HG03103 (cell line): ENCODE data around the gene MARCHF3.
"Not testable (repeated sequence)": the region's sequence is repeated elsewhere in the genome, so short reads cannot be mapped to it uniquely, and the experiment has no call there.

Source experiments
- ATAC-seq: cut with Tn5 transposase; IDR thresholded peaks from one replicate; pipeline ENCODE4 v1.9.1; 2021; ENCODE audit warnings: low read depth; ENCODE audit not compliant: unreplicated experiment

The MARCHF3 gene

DNA sequence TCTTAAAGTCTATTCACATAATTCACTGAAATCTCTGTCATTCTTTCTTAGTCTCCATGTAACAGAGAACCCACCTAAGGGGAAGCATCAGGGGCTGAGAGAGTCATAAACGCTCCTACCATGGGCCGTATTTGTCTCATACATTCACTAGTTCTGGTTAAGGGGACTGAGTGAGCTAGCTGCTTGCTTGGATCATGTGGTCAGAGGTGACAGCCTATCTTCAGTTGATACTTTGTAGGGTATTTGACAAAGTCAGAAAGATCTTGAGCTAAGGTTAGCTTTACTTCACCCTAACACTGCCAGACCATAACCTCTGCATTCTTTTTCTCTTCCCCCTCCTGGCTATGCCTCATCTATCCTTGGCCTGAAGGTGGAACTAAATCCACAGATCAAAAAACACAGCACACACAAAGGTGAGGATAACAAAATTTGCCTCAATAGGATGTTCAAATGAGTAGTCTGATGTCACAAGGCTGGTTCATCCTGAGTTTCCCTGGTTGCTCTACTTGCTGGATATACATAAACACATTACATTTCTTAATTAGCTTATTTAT, 66.5 kb downstream of the MARCHF3 start:
- ATAC-seq: no peak

DNA sequence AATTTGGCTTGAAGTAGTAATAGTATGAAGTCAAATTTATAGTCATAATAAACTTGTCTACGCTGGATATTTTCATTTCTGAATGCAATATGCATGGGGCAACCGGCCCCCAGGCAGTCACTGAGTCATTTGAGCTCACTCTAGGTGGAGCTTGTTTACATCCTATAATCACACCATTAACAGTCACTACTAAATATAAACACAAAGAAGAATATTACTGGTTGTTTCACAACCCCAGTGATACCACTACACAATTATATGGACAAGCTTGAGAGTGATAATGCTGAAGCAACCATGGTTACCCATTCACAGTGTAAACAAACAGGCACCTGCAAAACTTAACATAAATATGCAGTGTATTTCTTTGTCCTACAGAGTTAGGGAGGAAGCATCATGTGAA, 68.7 kb downstream of the MARCHF3 start:
- ATAC-seq: peak; percentile 64

- no peak for ATAC-seq
These were observed 69.2 kb downstream of the MARCHF3 start for GRCh38 chr5:126961128-126961527.

DNA sequence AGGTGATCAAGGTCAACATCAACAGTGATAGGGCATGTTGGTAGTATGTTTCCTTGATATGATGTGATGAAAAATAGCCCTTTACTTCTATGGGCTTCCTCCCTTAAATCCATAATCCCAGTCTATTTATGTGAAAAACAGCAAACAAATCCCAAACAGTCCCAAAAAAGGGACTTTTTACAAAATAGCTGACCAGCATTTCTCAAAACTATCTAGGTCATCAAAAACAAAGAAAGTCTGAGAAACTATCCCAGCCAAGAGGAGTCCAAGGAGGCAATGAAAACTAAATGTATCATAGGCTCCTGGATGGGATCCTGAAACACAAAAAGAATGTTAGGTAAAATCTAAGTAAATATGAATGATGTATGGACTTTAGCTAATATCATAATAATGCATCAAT, 71.2 kb downstream of the MARCHF3 start:
- ATAC-seq: no peak

DNA sequence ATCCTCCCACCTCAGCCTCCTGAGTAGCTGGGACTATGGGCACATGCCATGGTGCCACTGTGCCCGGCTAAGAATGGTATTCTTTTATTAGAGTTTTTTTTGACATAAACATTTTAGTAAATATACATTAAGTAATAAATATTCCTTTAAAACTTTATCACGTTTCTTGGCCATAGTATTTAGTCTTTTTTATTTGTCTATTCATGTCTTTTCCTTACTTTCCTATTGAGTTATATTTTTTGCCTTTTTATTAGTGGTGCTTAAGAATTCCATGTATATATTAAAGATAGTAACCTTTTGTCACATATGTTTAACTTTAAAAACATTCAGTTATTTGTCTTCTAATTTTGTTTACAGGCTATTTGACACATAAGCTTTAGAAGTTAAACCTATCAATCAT, 73.4 kb downstream of the MARCHF3 start:
- ATAC-seq: no peak

- ATAC-seq: no peak
These were observed 75.4 kb downstream of the MARCHF3 start for GRCh38 chr5:126954981-126955380.

GRCh38 chr5:126953640-126954039, 76.7 kb downstream of the MARCHF3 start:
- no peak for ATAC-seq

DNA sequence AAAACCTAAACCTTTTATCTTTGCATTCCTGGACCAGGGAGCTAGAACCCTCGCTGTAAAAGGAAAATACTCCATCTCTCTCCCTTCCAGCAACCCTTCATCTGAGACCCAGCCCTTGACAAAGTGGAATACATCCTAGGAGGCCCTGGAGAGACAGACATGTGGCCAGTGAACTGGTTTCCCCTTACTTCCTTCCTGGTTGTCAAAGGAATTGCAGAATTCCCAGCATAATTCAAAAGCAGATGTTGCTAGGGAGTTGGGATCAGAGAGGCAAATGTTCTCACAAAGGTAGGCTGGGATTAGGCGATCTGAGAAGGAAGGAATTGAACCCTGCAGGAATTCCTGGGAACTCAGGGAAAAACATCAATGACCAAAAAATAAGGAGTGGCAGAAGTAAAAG, 80.9 kb downstream of the MARCHF3 start:
- no peak for ATAC-seq

- ATAC-seq: no peak
These were observed 81.9 kb downstream of the MARCHF3 start for GRCh38 chr5:126948453-126948852.

DNA sequence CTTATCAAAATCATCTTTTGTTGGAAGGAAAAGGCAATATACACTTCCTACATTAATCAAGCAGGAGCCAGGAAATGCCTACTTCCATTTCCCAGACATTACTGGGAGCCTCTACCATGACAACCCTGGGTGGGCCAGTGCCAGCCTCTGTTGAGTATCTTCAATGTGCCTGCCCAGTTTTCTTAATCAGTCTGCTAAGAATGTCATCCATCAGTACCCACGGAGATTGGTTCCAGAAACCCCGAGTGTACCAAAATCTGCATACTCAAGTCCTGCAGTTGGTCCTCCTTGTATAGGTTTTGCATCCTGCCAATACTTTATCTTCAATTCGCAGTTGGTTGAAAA, 82.4 kb downstream of the MARCHF3 start:
- ATAC-seq: no peak

DNA sequence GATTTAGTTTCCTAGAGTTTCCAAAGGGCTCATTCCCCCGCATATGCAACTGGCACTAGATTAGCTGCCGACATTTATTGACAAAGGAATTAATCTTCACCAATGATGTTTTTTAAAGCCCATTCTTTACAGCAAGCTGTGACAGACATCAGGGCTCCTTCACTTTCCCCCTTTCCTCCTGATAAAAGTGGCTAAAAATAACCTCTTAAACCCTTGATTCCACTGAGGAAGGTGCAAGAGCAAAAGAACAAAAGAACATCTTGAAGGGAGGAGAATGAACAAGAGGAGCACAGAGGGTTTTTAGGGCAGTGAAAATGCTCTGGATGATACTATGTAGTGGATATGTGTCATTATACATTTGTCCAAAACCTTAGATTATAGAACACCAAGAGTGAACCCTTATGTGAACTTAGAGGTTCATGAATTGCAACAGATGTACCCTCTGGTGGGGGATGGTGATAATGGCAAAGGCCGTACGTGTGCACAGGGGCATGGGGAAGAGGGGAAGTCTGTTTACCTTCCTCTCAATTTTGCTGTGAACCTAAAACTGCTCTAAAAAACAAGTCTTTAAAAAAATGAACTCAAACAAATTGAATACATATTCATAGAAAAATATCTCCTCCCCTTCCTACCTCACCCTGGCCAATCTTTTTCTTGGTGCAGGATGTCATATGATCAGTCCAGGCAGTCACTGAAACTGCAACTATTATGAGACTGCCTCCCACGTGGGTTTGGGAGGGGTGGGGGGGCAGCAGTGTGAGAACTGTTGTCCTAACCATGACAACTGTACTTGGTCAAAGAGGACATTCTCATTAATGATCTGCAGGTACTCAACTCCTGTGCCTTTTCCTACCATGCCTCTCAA, 83.0 kb downstream of the MARCHF3 start:
- ATAC-seq: peak; percentile 84

GRCh38 chr5:126942908-126943307, 87.5 kb downstream of the MARCHF3 start:
- ATAC-seq: not testable (repeated sequence)

DNA sequence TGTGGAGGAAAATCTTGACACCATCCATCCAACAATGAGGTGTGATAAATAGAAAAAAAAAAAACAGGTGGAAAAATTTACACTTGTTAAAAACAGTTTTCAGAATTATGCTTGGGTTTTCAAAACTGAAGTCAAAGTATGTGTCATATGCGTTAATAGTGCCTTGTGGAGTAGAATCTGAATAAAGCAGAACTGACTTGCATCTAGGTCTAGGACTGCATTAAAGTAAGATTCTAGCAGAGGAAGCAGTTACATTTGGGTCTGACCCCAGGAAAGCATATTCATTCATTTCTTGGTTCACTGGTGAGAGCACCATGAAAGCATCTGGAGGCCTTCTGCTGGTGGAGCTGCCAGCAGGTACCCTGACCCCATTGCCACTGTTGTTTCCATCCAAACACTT, 89.0 kb downstream of the MARCHF3 start:
- ATAC-seq: no peak

DNA sequence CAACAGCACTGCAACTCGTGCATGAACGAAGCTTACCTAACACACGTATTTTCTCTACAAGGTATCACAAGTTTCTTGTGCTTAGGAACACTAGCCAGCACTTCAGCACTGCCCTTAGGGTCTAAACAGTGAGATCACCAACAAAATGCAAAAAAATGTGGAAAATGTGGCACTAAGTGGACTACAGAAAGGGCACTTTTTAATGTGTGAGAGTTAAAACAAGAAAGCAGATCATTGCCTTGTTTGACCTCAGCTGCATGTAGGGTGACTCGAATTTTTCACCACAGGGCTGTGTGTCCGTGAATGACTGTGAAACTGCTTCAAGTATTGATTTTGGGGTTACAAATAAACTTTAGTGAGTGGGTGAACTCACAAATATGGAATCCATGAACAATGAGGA, 90.5 kb downstream of the MARCHF3 start:
- ATAC-seq: no peak

- ATAC-seq: no peak
These were observed 91.9 kb downstream of the MARCHF3 start for GRCh38 chr5:126938466-126938865.

DNA sequence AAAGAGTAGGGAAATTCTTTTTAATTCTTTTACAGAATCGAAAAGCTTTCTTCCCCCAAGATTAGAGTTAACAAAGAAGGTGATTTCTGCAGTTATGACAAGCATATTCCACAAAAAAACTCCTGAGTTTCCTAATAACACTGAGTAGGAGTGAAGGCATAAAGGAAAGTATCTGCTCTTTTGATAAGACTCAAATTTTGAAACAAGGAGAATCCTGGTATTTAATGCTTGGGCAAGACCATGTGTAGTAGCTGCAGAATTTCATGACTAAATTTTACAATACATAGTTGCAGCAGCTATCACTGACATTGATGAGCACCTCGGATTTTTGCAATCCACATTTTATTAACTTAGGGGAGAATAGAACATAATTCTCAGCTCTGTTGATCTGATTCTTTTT, 92.6 kb downstream of the MARCHF3 start:
- ATAC-seq: no peak

- ATAC-seq: no peak
These were observed 93.5 kb downstream of the MARCHF3 start for GRCh38 chr5:126936775-126937418.

DNA sequence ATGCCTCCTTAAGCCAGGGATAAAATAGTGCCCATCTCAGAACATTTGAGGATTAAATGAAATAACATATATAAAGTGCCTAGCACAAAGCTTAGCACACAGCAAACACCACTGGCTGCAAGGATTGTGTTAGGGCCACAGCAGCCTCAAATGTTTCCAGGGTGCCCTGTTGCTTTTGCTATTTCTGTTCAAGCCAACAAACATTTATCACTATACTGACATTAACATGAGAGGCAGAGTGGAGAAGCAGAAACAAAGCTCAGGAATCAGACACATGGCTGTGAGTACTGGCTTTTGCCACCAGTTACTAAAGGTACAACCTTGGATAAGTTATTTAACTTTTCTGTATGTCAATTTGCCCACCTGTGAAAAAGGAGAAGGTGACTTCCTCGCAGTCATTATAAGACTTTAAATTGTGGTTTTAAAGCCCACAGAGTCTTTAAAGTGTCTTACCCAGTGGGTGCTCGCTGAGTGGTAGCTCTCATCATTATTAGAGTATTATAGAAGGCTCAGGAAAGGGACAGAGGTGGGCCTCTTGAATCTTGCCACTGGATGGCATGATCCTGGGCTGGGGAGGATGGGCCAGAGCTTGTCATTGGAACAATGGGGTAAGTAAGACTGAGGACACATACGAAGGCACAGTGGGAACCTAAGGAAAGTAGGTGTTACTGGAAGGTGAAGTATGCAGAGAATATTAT, 98.2 kb downstream of the MARCHF3 start:
- no peak for ATAC-seq

- ATAC-seq: no peak
These were observed 102.3 kb downstream of the MARCHF3 start for GRCh38 chr5:126928041-126928440.

DNA sequence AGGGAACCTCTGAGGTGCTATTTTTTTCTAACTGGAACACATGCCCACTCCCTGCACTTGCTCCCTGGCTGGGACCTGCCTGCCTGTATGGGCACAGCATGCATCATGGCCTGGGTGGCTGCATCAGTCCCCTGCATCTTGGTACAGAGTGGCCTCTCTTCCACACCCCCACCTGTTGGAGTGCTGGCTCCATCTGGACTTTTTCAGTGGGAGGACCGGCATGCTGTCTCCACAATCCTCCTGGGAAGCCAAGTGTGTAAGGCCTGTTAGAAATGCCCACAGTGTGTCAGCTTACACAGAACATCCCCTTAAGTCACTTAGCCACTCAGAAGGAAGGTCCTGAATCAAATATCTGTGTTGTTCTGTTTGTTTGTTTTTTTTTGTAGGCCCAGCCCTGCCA, 102.9 kb downstream of the MARCHF3 start:
- ATAC-seq: no peak

GRCh38 chr5:126926187-126926586, 104.2 kb downstream of the MARCHF3 start:
- ATAC-seq: no peak
